ENCODE data around the gene ZNF205.
A peak's percentile ranks its signal among the peaks of the same experiment; 100 is the strongest.

ZNF205 gene

DNA sequence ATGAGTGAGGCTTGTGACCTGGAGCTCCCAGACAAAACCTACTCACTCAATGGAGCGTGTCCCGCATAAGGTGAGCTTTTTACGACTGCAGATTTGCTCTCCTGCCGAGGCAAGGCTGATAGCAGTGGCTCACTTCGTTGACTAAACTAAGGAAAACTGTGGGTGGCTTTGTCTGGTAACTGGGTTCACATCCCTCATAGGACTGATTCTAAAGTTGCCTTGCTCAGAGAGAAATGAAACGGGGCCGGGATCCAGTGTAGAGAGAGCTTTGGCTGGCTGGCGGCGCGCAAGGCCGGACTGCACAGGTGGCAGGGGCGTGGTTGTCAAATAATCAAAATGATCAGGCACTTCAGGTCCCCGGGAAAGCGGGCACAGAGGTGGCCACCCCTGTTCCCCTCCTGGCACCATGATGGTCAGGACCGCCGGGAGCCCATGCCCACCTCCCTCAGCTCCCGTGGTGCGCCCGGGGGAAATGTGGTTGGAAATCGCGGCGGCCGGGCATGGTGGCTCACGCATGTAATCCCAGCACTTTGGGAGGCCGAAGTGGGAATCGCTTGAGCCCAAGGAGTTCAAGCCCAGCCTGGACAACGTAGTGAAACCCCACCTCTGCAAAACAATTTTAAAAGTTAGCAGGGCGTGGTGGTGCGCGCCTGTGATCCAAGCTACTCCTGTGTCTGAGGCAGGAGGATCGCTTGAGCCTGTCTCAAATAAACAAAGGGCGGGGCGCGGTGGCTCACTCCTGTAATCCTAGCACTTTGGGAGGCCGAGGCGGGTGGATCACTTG is 49.0 kb downstream of the ZNF205 start:
- no peak overlapping the region for H2BK5ac ChIP-seq (ENCODE audit: low read depth, low read length, poor library complexity, severe bottlenecking)
- no peak overlapping the region for H2BK120ac ChIP-seq (ENCODE audit: low read depth, low read length)
- H3K79me1 ChIP-seq (replicated peaks; ENCODE audit: low read length, poor library complexity, severe bottlenecking), result no peaks in the 10 kb centered on the region
- no peak overlapping the region for H3K18ac ChIP-seq (ENCODE audit: low read depth in 1 of 2, low read length in 2 of 2)
- no peak overlapping the region for H3K23ac ChIP-seq (ENCODE audit: low read length in 2 of 2)
- no peak for DNase-seq
- no peak overlapping the region for H3K4ac ChIP-seq (ENCODE audit: low read depth in 1 of 2, low read length in 2 of 2)
- H3K27ac ChIP-seq (ENCODE audit: low read length, poor library complexity, severe bottlenecking), result no peak overlapping the region
- peaks cover under 1 to 12% of the 10 kb centered on the region in 2 experiments for H3K27me3 ChIP-seq (ENCODE audit: control insufficient read depth in 1 of 2, insufficient read depth in 1 of 2, low read length in 2 of 2)
- H3K4me1 ChIP-seq (ENCODE audit: control insufficient read depth, insufficient read depth, low read depth, low read length), result peaks cover 13% of the 10 kb centered on the region
- H3K9me3 ChIP-seq (ENCODE audit: control insufficient read depth, low read length), result no peaks in the 10 kb centered on the region
- no peak overlapping the region for H2AFZ ChIP-seq (ENCODE audit: low read depth, low read length)
- H3K4me3 ChIP-seq (ENCODE audit: insufficient read depth in 1 of 2, low read depth in 1 of 2, low read length in 2 of 2), result no peak overlapping the region
- H3K14ac ChIP-seq (ENCODE audit: low read length in 2 of 2), result no peak overlapping the region
- no peak overlapping the region for H4K8ac ChIP-seq (ENCODE audit: low read length)
- H2AK5ac ChIP-seq (ENCODE audit: low read length, severe bottlenecking), result no peak overlapping the region
- no peak overlapping the region for H3K9ac ChIP-seq (ENCODE audit: low read length)
- H2BK15ac ChIP-seq (ENCODE audit: low read depth, poor library complexity, severe bottlenecking), result no peak overlapping the region
- 95% methylated on average over 32 of the region's 36 CpGs for WGBS
- H4K91ac ChIP-seq (ENCODE audit: low read length), result no peak overlapping the region
- no peak overlapping the region for H3K4me2 ChIP-seq (ENCODE audit: low read length, poor library complexity, severe bottlenecking)
- H3K36me3 ChIP-seq (ENCODE audit: control insufficient read depth in 1 of 2, insufficient read depth in 2 of 2, low read depth in 1 of 2, low read length in 2 of 2), result no peaks in the 10 kb centered on the region
- no peak overlapping the region for H2BK12ac ChIP-seq (ENCODE audit: low read length in 2 of 2)

DNA sequence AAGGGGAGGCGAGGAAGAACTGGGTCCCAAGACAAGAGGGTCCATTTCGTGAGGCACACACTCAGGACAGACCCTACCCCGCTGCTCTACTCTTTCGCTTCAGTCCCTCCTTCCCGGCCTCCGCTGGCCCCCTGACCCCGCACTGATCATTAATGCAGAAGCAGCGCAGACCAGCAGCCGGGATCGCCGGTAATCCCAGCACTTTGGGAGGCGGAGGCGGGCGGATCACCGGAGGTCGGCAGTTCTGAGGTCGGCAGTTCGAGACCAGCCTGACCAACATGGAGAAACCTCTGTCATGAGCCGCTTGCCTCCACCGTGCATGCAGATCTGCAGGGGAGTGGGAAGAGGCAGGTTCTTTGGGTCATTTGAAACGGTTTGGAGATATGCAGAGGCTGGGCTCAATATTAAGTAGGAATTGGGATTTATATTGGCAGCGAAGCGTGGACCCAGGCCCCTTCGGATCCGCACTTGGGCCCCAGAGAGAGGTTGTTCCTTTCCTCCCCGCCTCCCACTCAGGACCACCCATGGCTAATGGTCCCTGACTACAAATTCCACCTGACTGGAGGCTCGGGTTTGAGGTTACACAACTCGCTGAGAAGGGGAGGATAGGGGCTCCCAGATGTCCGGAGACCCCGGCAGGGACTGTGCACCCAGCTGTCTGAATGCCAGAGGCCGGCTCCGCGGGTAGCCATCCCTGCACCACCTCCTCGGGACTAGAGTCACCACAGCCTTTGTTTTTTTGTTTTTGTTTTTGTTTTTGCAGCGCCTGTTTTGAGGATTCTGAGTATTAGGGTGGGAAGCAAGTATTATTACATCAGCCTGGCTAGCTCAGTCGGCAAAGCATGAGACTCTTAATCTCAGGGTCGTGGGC is 52.0 kb downstream of the ZNF205 start:
- Histone ChIP-seq H3K9ac (ENCODE audit: low read length) (no peak overlapping the region), H2AFZ (ENCODE audit: low read depth, low read length) (no peak overlapping the region), H3K27ac (ENCODE audit: low read length, poor library complexity, severe bottlenecking) (no peak overlapping the region), H3K18ac (ENCODE audit: low read depth in 1 of 2, low read length in 2 of 2) (no peak overlapping the region), H3K14ac (ENCODE audit: low read length in 2 of 2) (no peak overlapping the region), H3K36me3 (ENCODE audit: control insufficient read depth in 1 of 2, insufficient read depth in 2 of 2, low read depth in 1 of 2, low read length in 2 of 2) (no peaks in the 10 kb centered on the region), H2BK120ac (ENCODE audit: low read depth, low read length) (no peak overlapping the region), H2BK5ac (ENCODE audit: low read depth, low read length, poor library complexity, severe bottlenecking) (no peak overlapping the region), H4K91ac (ENCODE audit: low read length) (no peak overlapping the region), H3K4me3 (ENCODE audit: insufficient read depth in 1 of 2, low read depth in 1 of 2, low read length in 2 of 2) (no peak overlapping the region), H3K9me3 (ENCODE audit: control insufficient read depth, low read length) (no peaks in the 10 kb centered on the region), H2AK5ac (ENCODE audit: low read length, severe bottlenecking) (no peak overlapping the region), H3K4me2 (ENCODE audit: low read length, poor library complexity, severe bottlenecking) (no peak overlapping the region), H2BK15ac (ENCODE audit: low read depth, poor library complexity, severe bottlenecking) (no peak overlapping the region), H3K4me1 (ENCODE audit: control insufficient read depth, insufficient read depth, low read depth, low read length) (peaks cover 2% of the 10 kb centered on the region), H4K8ac (ENCODE audit: low read length) (no peak overlapping the region), H2BK12ac (ENCODE audit: low read length in 2 of 2) (no peak overlapping the region), H3K79me1 (replicated peaks; ENCODE audit: low read length, poor library complexity, severe bottlenecking) (no peaks in the 10 kb centered on the region), H3K23ac (ENCODE audit: low read length in 2 of 2) (no peak overlapping the region), H3K27me3 (ENCODE audit: control insufficient read depth in 1 of 2, insufficient read depth in 1 of 2, low read length in 2 of 2) (peaks cover 23 to 37% of the 10 kb centered on the region in 2 experiments), H3K4ac (ENCODE audit: low read depth in 1 of 2, low read length in 2 of 2) (no peak overlapping the region)
- 93% methylated on average over 37 of the region's 37 CpGs for WGBS
- DNase-seq, result no peak

DNA sequence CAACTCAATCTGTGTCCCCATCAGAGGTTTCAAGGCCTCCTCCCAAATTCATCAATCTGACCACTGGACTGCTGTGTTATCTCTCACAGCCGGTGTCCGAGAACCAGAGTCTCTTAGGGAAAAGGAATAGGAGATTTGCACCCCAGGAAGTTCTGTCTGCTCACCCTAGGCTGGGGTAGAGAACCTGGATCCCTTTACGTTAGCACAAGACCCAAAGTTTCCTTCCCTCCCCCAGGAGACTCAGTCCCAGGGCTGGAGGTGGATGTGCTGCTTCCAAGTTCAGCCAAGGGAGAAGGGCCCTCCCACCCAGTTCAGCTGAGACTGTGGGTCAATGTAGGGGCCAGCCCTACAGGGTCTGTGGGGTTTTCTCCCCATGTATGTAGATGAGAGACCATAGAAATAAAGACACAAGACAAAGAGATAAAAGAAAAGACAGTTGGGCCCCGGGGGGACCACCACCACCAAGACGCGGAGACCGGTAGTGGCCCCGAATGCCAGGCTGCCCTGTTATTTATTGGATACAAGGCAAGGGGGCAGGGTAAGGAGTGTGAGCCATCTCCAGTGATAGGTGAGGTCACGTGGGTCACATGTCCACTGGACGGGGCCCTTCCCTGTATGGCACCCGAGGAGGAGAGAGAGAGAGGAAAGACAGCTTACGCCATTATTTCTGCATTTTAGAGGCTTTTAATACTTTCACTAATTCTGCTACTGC is 52.9 kb downstream of the ZNF205 start:
- H3K4me2 ChIP-seq (ENCODE audit: low read length, poor library complexity, severe bottlenecking), result no peak overlapping the region
- no peak for DNase-seq
- 90% methylated on average over 8 of the region's 12 CpGs for WGBS
- H2BK120ac ChIP-seq (ENCODE audit: low read depth, low read length), result no peak overlapping the region
- H4K91ac ChIP-seq (ENCODE audit: low read length), result no peak overlapping the region
- no peak overlapping the region for H3K14ac ChIP-seq (ENCODE audit: low read length in 2 of 2)
- peak overlapping the region in 1 of 2 experiments; percentile 65 for H3K4me3 ChIP-seq (ENCODE audit: insufficient read depth in 1 of 2, low read depth in 1 of 2, low read length in 2 of 2)
- H3K27me3 ChIP-seq (ENCODE audit: control insufficient read depth in 1 of 2, insufficient read depth in 1 of 2, low read length in 2 of 2), result peaks cover 32 to 46% of the 10 kb centered on the region in 2 experiments
- peaks cover under 1% of the 10 kb centered on the region for H3K4me1 ChIP-seq (ENCODE audit: control insufficient read depth, insufficient read depth, low read depth, low read length)
- H2AFZ ChIP-seq (ENCODE audit: low read depth, low read length), result no peak overlapping the region
- peak overlapping the region; percentile 59 for H3K9ac ChIP-seq (ENCODE audit: low read length)
- no peak overlapping the region for H3K23ac ChIP-seq (ENCODE audit: low read length in 2 of 2)
- no peaks in the 10 kb centered on the region for H3K36me3 ChIP-seq (ENCODE audit: control insufficient read depth in 1 of 2, insufficient read depth in 2 of 2, low read depth in 1 of 2, low read length in 2 of 2)
- H2BK12ac ChIP-seq (ENCODE audit: low read length in 2 of 2), result no peak overlapping the region
- no peaks in the 10 kb centered on the region for H3K9me3 ChIP-seq (ENCODE audit: control insufficient read depth, low read length)
- no peak overlapping the region for H3K27ac ChIP-seq (ENCODE audit: low read length, poor library complexity, severe bottlenecking)
- no peak overlapping the region for H2BK15ac ChIP-seq (ENCODE audit: low read depth, poor library complexity, severe bottlenecking)
- H3K18ac ChIP-seq (ENCODE audit: low read depth in 1 of 2, low read length in 2 of 2), result no peak overlapping the region
- H2AK5ac ChIP-seq (ENCODE audit: low read length, severe bottlenecking), result no peak overlapping the region
- no peak overlapping the region for H2BK5ac ChIP-seq (ENCODE audit: low read depth, low read length, poor library complexity, severe bottlenecking)
- no peaks in the 10 kb centered on the region for H3K79me1 ChIP-seq (replicated peaks; ENCODE audit: low read length, poor library complexity, severe bottlenecking)
- H3K4ac ChIP-seq (ENCODE audit: low read depth in 1 of 2, low read length in 2 of 2), result no peak overlapping the region
- H4K8ac ChIP-seq (ENCODE audit: low read length), result no peak overlapping the region

DNA sequence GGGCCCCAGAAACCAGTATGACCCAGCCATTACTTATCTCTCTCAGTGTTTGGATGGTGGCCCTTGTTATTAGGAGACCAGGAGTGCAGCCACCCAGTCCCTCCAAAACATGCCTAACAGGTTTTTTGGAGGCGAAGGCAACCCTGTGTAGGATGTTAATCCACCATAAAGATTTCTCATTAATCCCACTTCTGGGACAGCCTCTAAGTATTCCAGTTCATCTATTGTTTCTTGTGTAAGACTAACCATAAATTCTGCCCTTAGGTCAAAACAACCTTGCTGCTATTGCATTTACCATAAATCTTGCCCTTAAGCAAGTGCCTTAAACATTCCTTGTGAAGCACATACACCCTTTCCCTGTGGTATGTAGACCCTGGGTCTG is 54.1 kb downstream of the ZNF205 start:
- no peak overlapping the region for H3K4ac ChIP-seq (ENCODE audit: low read depth in 1 of 2, low read length in 2 of 2)
- H2AK5ac ChIP-seq (ENCODE audit: low read length, severe bottlenecking), result no peak overlapping the region
- no peak overlapping the region for H3K23ac ChIP-seq (ENCODE audit: low read length in 2 of 2)
- no peaks in the 10 kb centered on the region for H3K79me1 ChIP-seq (replicated peaks; ENCODE audit: low read length, poor library complexity, severe bottlenecking)
- no peak for DNase-seq
- H2BK15ac ChIP-seq (ENCODE audit: low read depth, poor library complexity, severe bottlenecking), result no peak overlapping the region
- H3K27ac ChIP-seq (ENCODE audit: low read length, poor library complexity, severe bottlenecking), result no peak overlapping the region
- no peak overlapping the region for H4K91ac ChIP-seq (ENCODE audit: low read length)
- H2BK5ac ChIP-seq (ENCODE audit: low read depth, low read length, poor library complexity, severe bottlenecking), result no peak overlapping the region
- H3K4me3 ChIP-seq (ENCODE audit: insufficient read depth in 1 of 2, low read depth in 1 of 2, low read length in 2 of 2), result no peak overlapping the region
- WGBS, result 18% methylated on average over 1 of the region's 1 CpG
- no peak overlapping the region for H3K14ac ChIP-seq (ENCODE audit: low read length in 2 of 2)
- H3K18ac ChIP-seq (ENCODE audit: low read depth in 1 of 2, low read length in 2 of 2), result no peak overlapping the region
- H2BK120ac ChIP-seq (ENCODE audit: low read depth, low read length), result no peak overlapping the region
- no peak overlapping the region for H4K8ac ChIP-seq (ENCODE audit: low read length)
- no peak overlapping the region for H3K9ac ChIP-seq (ENCODE audit: low read length)
- H3K4me1 ChIP-seq (ENCODE audit: control insufficient read depth, insufficient read depth, low read depth, low read length), result peaks cover 12% of the 10 kb centered on the region
- H3K27me3 ChIP-seq (ENCODE audit: control insufficient read depth in 1 of 2, insufficient read depth in 1 of 2, low read length in 2 of 2), result peaks cover 44 to 58% of the 10 kb centered on the region in 2 experiments
- no peaks in the 10 kb centered on the region for H3K9me3 ChIP-seq (ENCODE audit: control insufficient read depth, low read length)
- no peak overlapping the region for H2BK12ac ChIP-seq (ENCODE audit: low read length in 2 of 2)
- no peak overlapping the region for H3K4me2 ChIP-seq (ENCODE audit: low read length, poor library complexity, severe bottlenecking)
- H2AFZ ChIP-seq (ENCODE audit: low read depth, low read length), result no peak overlapping the region
- no peaks in the 10 kb centered on the region for H3K36me3 ChIP-seq (ENCODE audit: control insufficient read depth in 1 of 2, insufficient read depth in 2 of 2, low read depth in 1 of 2, low read length in 2 of 2)
